Measurements from ENCODE around the gene HDAC1.

HDAC1 gene

DNA sequence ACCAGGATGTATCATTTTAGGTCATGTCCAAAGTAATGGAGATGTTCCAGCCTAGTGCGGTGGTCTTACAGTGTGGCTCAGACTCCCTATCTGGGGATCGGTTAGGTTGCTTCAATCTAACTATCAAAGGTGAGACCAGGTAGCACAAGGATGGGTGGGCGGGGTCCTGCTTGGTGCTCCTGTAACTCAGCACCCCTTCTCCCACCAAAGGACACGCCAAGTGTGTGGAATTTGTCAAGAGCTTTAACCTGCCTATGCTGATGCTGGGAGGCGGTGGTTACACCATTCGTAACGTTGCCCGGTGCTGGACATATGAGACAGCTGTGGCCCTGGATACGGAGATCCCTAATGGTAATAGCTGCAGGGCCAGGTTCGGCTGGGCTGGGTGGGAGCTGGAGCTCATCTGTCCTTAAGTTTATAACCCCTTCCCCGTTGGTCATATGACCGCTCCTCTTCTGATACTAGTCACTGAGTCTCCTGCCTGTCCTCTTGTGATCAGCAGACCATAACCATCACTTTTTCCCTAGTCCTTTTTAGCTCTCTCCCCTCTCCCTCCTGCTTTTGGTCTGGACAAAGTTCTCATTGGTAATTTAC, 38.8 kb downstream of the HDAC1 start:
- DNase-seq (ENCODE audit: low spot score): no peak

DNA sequence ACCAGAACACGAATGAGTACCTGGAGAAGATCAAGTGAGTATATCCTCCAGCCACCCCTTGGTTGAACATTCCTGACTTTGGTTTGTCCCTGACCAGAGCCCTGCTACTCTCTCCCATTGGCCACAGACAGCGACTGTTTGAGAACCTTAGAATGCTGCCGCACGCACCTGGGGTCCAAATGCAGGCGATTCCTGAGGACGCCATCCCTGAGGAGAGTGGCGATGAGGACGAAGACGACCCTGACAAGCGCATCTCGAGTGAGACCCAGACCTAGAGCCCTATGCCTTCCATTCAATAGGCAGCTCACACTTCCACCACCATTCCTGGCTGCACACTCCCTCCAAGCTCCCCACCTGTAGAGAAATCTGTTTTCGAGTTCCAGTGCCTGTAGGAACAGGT, 39.7 kb downstream of the HDAC1 start:
- DNase-seq (ENCODE audit: low spot score): no peak

- no peak for DNase-seq (ENCODE audit: low spot score)
Measured at GRCh38 chr1:32332290-32333079, 40.6 kb downstream of the HDAC1 start.

DNA sequence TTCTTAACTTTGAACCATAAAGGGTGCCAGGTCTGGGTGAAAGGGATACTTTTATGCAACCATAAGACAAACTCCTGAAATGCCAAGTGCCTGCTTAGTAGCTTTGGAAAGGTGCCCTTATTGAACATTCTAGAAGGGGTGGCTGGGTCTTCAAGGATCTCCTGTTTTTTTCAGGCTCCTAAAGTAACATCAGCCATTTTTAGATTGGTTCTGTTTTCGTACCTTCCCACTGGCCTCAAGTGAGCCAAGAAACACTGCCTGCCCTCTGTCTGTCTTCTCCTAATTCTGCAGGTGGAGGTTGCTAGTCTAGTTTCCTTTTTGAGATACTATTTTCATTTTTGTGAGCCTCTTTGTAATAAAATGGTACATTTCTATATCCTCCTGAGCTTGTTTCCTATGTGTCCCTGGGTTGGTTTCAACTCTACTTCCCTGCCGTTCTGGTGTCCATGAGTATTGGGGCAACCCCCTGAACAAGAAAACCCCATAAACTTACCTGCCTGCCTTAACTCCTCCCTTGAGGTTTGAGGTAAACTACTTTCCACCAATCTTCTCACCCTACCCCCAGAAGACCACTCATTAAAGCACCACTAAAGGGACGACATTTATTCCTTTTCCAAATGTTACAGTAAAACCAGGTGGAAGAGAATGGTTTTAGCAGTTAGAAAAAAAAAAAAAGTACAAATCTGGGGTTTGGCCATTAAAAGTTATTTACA, 41.5 kb downstream of the HDAC1 start:
- DNase-seq (ENCODE audit: low spot score): no peak

DNA sequence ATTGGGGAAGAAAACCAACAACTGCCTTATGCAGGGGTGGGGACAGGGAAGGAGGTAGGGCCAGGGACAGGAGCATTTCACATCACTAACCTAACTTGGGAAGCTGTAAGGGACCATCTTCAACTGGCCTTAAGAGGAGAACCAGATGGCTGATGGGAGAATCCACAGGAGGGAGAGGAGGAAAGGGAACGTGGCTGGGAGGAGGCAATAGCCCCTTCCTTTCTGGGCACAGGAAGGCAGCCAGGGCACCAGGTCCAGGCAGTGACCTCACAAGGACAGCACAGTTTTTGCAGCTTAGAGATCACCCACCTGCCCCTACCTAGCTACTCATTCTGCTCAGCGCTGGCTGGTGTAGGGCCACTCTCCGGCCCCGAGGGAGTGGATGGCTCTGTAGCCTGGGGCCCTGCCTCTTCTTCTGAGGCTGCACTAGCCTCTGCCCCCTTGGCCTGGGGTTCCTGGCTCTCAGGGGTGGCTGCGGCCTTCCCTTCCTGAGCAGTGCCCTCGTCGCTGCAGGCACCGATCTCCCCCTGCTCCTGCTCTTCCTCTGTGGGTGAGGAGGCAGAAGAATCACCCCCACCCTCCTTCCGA, 42.5 kb downstream of the HDAC1 start:
- peak; percentile 28 for DNase-seq (ENCODE audit: low spot score)

GRCh38 chr1:32334864-32335534, 43.1 kb downstream of the HDAC1 start:
- DNase-seq (ENCODE audit: low spot score): peak; percentile 50

DNA sequence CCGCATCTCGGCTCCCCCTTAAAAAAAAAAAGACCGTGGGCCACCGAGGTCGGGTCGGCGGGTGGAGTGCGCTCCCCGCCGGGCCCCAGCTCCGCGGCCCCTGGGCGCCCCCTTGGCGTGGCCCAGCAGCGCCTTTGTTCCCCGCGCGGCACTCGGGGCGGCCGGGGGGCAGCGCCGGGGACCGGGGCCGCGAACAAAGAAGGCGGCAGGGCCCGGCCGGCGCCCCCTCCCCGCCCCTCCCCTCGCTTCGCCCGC, 43.6 kb downstream of the HDAC1 start:
- DNase-seq (ENCODE audit: low spot score): no peak

- peak; percentile 74 for DNase-seq (ENCODE audit: low spot score)
Measured at GRCh38 chr1:32335790-32336590, 44.1 kb downstream of the HDAC1 start, which contains the start of gene MARCKSL1. TSS of gene MARCKSL1 (minus strand) at chr1:32336233. CDS start at chr1:32336033, 200 bp downstream.

DNA sequence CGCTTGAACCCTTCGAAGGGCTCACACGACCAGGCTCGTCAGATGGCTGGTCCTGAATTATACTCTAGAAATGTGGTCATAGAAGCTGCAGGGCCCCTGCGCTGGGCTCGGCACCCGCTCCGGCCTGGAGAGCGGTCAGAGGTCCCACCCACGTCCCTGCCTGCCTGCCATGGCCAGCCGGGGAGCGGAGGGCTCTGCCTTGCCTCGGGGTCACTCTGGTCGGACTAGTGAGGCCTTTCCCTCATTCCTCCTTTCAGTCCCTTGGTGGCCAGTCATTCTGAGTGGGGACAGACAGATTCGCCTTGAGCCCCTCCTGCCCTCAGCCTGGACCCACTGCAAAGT, 44.7 kb downstream of the HDAC1 start:
- DNase-seq (ENCODE audit: low spot score): no peak

DNA sequence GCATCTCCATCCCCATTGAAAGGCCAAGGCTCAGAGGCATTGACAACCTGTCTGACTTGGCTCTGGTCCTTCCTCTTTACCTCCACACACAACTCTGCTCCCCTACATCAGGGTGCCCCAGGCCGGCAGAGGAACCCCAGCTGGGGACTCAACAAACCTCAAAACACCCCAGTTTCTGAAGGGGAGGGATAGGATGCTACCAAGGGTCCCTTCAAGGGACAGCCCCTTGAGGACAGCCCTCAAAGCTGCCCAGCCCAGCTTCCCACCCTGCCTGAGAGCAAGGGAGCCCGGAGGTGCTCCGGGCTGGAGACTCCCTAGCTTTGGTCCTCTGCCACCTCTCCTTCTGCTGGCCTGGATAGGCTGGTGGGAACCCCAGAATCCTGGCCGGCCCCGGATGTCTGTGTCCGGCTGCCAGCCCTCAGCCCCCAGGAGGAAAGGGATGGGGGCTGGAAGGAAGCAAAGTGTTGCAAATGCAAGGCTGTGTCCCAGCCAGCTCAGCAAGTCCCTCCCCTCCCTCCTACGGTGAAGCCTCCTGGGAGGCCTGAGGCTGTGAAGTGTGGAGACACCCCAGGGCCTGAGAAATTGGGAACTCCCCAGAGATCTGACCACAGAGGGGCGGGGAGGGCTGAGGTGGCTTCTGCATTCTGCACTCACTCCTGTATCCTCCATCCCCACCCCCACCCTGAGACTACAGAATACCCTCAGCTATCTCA, 45.2 kb downstream of the HDAC1 start:
- no peak for DNase-seq (ENCODE audit: low spot score)

DNA sequence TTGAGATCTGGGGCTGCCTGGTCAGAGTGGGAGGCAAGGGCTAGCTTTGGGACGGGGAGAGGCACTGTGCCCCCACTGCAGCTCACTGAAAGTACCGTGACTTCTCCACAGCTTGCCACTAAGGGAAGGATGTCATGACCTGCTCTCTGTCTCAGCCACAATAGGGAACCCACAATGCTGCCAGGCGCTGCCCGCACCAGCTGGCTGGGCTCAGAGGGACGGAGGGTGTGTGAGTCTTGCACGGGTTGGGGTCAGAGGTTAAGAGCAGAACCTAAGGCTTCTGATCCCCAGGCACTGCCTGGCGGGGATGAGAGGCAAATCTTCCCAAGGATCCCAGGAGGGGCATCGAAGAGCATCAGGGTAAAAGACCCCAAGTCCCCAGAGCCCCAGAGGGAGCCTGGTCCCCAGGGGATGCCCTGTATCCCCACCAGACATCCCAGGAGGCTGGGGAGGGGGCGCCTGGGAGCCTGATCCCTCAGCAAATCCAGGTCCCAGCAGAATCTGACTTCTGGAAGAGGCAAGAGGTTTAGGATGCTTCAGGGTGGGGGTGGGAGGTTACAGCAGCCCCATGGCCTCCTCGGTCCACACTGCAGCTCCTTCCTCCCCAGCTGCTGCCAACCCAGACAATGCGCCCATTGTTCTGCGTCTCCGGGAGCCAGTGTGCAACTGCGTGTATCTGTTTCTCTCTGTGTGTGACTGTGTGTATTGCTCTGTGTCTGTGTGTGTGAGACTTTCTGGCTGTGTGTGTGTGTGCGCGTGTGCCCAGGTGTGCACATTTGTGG, 46.2 kb downstream of the HDAC1 start:
- no peak for DNase-seq (ENCODE audit: low spot score)

DNA sequence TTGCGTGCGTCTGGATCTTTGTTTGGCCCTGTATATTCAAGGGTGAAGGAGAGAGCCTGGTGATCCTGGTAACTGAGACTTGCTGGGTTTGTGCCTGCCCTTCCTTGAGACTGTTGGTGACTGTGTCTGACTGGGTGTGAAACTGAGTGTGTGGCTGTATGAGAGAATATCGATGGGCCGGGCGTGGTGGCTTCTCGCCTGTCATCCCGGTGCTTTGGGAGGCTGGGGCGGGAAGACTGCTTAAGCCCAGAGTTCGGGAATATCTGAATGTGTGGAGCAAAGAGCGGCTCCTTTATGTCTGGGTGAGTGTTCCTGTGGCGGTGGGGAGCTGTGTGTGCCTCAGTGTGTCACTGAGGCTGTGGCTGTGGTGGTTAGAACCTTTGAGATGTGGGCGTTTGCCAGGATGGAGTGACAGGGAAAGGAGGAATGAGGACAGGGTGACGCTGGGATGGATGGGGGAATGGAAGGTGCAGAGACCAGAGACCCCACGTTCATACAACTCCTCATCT, 46.8 kb downstream of the HDAC1 start:
- DNase-seq (ENCODE audit: low spot score): no peak

GRCh38 chr1:32339363-32339978, 47.6 kb downstream of the HDAC1 start:
- DNase-seq (ENCODE audit: low spot score): no peak

DNA sequence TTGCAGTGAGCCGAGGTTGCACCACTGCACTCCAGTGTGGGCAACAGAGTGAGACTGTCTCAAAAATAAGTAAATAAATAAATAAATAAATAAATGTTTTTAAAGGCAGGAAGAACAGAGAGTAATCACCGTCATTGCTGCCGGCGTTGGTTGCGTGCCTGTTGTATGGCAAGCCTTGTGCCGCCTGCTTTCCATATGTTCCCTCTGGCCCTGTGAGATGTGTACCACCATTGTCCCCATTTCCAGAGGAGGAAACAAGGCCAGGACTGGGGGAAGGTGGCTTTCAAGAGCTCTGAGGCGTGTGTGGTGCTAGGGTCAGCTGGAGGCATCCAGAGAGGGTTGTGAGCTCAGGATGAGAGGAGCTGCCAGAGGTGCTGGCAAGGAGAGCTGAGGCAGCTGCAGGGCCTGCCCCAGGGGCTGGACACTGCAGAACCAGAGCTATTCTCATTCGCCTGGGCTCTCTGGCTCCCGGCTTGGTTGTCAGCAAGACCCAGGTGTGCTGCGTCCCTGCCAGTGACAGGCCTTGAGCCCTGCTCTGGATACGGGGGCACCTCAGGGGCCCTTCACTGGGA, 49.4 kb downstream of the HDAC1 start:
- no peak for DNase-seq (ENCODE audit: low spot score)

GRCh38 chr1:32341971-32342370, 50.1 kb downstream of the HDAC1 start:
- DNase-seq (ENCODE audit: low spot score): no peak

DNA sequence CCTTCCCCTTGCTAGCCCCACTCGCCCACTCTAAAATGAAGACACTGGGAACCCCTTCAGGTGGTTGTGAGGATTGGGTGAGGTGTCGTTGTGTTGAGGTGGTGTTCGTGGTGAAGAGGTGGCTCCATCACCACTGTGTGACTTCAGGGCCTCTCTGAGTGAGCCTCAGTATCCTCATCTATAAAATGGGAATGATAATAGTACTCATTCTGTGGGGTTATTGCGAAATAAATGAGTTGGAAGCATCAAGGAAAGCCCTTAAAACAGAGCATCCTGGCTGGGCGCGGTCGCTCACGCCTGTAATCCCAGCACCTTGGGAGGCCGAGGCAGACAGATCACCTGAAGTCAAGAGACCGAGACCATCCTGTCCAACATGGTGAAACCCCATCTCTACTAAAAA, 50.8 kb downstream of the HDAC1 start:
- DNase-seq (ENCODE audit: low spot score): no peak

DNA sequence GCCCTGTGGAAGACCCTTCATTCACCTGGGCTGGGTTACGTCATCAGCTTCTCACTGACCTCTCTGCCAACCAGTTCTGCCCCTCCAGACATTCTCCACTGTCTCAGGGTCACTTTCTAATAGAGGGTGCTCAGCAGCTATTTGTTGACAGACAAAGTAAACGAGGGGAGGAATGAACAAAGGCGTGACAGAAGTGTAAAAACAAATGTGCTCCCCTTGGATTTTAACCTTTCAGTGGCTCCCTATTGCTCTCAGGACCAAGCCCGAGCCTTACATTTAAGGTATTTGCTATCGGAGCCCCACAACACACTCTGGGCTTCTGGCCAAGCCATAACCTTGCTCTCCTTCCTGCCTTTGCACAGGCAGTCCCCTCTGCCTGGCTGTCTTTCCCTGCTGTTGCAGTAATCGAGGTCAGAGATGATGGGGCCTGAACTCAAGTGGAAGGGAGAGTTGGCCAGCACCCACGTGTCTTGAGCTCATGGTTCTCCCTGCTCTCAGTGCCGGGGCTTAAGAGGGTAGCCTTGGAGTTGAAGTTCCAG, 53.5 kb downstream of the HDAC1 start:
- no peak for DNase-seq (ENCODE audit: low spot score)

DNA sequence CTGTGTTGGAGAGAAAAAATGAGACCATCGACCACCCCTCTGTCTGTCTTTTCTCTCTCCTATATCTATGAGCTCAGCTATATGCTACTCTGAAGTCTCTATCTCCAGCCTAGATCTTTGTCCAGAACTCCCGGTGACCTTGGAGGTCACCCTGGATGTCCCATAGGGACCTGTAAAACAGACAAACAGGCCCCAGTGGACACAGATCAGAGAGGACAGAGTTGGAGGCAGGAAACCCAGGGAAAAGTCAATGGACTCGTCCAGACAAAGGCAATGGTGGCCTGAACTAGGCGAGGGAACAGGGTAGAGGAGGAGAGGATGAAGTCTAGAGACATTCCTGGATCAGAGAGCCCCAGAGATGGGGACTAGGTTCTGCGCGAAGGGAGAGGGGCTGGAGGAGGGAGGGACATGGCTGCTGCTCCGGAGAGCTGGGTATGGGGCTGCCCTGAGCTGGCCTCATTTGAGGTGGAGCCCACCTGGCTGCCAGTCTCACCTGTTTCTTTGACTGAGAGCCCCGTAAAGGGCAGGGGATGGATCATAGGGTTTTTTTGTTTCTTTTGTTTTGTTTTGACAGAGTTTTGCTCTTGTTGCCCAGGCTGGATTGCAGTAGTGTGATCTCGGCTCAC, 54.8 kb downstream of the HDAC1 start:
- no peak for DNase-seq (ENCODE audit: low spot score)
